Right lobe of liver (tissue), 6 donors: Measurements from ENCODE around the gene TBX1. TPM values are rescaled to one million over a fixed set of nuclear protein-coding genes. Genes with fewer than 3 reads are reported as not detected.
A peak's percentile ranks its signal among the peaks of the same experiment; 100 is the strongest.

Experiments
- ATAC-seq, 4 donors: fragments of 200-7000 bp; cut with Tn5 transposase; one replicate each; pipeline ENCODE4 v1.9.1; 2020; ENCODE audit warnings: mild to moderate bottlenecking in 4 of 4, moderate library complexity in 4 of 4
- DNase-seq, 3 donors: peaks; one replicate each; pipeline ENCODE4 v3.0.0-alpha.2; 2020
- H3K27ac ChIP-seq, 3 donors: fragments of 200-600 bp; one replicate each; pipeline ENCODE4 v1.8.0; 2022
- H3K27me3 ChIP-seq, 2 donors: fragments of 200-600 bp; one replicate each; pipeline ENCODE4 v1.8.0; 2022
- H3K36me3 ChIP-seq, 4 donors: fragments of 200-600 bp; sonication (generic) in 1 of 4; one replicate each; pipeline versions ENCODE4 v1.5.1 to v1.8.0; 2017 to 2022; ENCODE audit warnings: control low read depth in 1 of 4
- H3K4me1 ChIP-seq, 4 donors: fragments of 200-600 bp; sonication (generic) in 1 of 4; one replicate each; pipeline versions ENCODE4 v1.5.1 to v1.8.0; 2017 to 2022; ENCODE audit warnings: control low read depth in 1 of 4
- H3K4me3 ChIP-seq, 3 donors: fragments of 200-600 bp; one replicate each; pipeline ENCODE4 v1.8.0; 2022
- H3K9me3 ChIP-seq, 4 donors: fragments of 200-600 bp; sonication (generic) in 1 of 4; one replicate each; pipeline versions ENCODE4 v1.5.1 to v1.8.0; 2017 to 2022; ENCODE audit warnings: control low read depth in 1 of 4
- POLR2A ChIP-seq: fragments of 450-650 bp; IDR thresholded peaks from one replicate; pipeline ENCODE4 v1.6.1; 2017; ENCODE audit warnings: antibody characterized with exemption, mild to moderate bottlenecking
- WGBS: methylation state at CpG from one replicate; pipeline ENCODE4 v1.1.6; 2018; ENCODE audit warnings: low coverage, low lambda C conversion rate; ENCODE audit not compliant: insufficient coverage; ENCODE audit errors: missing lambda C conversion rate; 5-methylcytosine and 5-hydroxymethylcytosine counted together
- intact Hi-C, 2 donors: fragments of 100-400 bp; cut with DNase I; formaldehyde crosslinking; loops; one replicate each; pipeline versions ENCODE4 v1.11.2 to v1.14.1; 2022
- total RNA-seq, 6 experiments: library from RNA; depleted of rRNA in 2 of 6; stranded (reverse); fragments of >200 nt in 2 of 6; fragmentation: NEBNext Ultra II Directional in 3 of 6; extraction: Animal tissue kit (Norgen Biotek cat#: 25700) in 3 of 6; gene quantifications; one replicate each; pipeline versions ENCODE4 v1.1.0 to v1.2.4, GENCODE V29; 2016 to 2023
- TF ChIP-seq, protein P1 (sequence below), 4 donors: fragments of 200-600 bp in 3 of 4; fragments of 450-650 bp in 1 of 4; IDR thresholded peaks; one replicate each; pipeline versions ENCODE4 v1.5.1 to v1.8.0; 2016 to 2022; ENCODE audit warnings: antibody characterized with exemption in 4 of 4, mild to moderate bottlenecking in 2 of 4
- donor health status: DM: no; HTN: yes; CAD: no.
- donor health status: DM: no; HTN: no; CAD: no.
- donor health status: DM: no; HTN: no; CAD: no.
- donor health status: DM: no; HTN: yes; CAD: no.
- donor health status: DM: no; HTN: yes; CAD: no.

The TBX1 gene
- total RNA-seq, 6 experiments from 2014 or later: 0.24 to 0.37 (median 0.30) TPM; not detected in 2

DNA sequence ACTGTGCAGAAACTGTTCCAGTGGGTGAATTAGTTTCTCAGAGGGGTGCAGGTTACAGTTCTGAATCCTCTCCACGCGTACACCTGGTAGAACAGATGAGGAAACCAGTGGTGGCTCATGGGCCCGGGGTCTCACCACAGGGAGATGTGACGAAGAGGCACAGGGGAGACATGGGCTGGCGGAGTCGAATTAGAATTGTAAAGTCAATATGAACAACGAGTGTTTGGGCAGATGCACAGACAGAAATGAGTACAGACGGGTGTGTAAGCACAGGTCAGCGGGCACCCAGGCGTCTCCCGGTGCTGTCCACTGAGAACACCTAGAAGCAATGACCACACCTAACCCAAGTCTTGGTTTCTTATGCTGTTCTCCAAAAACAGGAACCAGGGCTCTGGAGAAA is 52.3 kb downstream of the TBX1 start:
- TF ChIP-seq, protein P1, sequence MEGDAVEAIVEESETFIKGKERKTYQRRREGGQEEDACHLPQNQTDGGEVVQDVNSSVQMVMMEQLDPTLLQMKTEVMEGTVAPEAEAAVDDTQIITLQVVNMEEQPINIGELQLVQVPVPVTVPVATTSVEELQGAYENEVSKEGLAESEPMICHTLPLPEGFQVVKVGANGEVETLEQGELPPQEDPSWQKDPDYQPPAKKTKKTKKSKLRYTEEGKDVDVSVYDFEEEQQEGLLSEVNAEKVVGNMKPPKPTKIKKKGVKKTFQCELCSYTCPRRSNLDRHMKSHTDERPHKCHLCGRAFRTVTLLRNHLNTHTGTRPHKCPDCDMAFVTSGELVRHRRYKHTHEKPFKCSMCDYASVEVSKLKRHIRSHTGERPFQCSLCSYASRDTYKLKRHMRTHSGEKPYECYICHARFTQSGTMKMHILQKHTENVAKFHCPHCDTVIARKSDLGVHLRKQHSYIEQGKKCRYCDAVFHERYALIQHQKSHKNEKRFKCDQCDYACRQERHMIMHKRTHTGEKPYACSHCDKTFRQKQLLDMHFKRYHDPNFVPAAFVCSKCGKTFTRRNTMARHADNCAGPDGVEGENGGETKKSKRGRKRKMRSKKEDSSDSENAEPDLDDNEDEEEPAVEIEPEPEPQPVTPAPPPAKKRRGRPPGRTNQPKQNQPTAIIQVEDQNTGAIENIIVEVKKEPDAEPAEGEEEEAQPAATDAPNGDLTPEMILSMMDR (IDR thresholded peaks at IDR 0.05): no peak
- TF ChIP-seq POLR2A: no peak
- Histone ChIP-seq H3K9me3 (no peaks in the 10 kb centered on the region), H3K36me3 (no peaks in the 10 kb centered on the region), H3K27me3 (no peaks in the 10 kb centered on the region), H3K4me1 (peaks cover 0 to 5% (median 0%) of the 10 kb centered on the region in 4 donors), H3K4me3 (no peak overlapping the region), H3K27ac (no peak overlapping the region)
- DNase-seq (no peak), ATAC-seq (no peak)
- 94% methylated on average over 10 of the region's 11 CpGs for WGBS
- intact Hi-C loops: no loop called here

- 92% methylated on average over 2 of the region's 5 CpGs for WGBS
- Histone ChIP-seq H3K9me3 (no peaks in the 10 kb centered on the region), H3K4me3 (no peak overlapping the region), H3K4me1 (peaks cover 0 to 2% (median 0%) of the 10 kb centered on the region in 4 donors), H3K27ac (no peak overlapping the region), H3K36me3 (no peaks in the 10 kb centered on the region), H3K27me3 (no peaks in the 10 kb centered on the region)
- ATAC-seq: no peak
- no peak for DNase-seq
- intact Hi-C loops: no loop called here
- TF ChIP-seq POLR2A: no peak
- TF ChIP-seq, protein P1 (IDR thresholded peaks at IDR 0.05): no peak
Measured at GRCh38 chr22:19814428-19814827, 53.9 kb downstream of the TBX1 start.

DNA sequence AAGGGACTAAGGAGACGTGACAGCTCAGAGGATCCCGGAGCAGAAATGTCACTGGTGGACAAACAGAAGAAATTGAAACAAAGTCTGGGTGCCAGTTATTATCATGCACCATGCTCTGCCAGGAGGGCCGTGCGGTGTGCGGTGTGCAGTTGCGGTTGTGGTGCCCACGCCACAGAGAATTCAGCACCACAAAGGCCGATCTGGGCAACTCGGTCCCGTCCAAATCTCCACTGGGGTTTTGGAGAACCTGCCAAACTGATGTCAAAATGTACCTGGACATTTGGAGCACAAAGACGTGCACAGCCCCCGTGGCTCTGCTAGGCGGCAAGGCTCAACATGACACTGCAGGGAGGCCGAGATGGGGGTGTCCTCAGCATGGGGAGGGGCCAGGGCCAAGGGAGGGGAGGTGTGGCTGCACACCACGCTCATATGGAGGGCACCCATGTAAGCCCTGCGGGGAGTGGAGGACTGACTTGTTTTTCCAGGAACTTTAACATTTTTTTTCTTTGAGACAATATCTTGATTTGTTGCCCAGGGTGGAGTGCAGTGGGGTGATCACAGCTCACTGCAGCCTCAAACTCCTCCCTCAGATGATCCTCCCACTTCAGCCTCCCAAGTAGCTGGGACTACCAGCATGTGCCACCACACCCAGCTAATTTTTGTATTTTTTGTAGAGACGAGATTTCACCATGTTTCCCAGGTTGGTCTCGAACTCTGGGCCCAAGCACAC is 54.7 kb downstream of the TBX1 start:
- 94% methylated on average over 10 of the region's 18 CpGs for WGBS
- peak in 1 of 3 donors; percentile 15 for DNase-seq
- Histone ChIP-seq H3K4me1 (no peaks in the 10 kb centered on the region), H3K27me3 (no peaks in the 10 kb centered on the region), H3K36me3 (no peaks in the 10 kb centered on the region), H3K4me3 (no peak overlapping the region), H3K27ac (no peak overlapping the region), H3K9me3 (no peaks in the 10 kb centered on the region)
- no peak for TF ChIP-seq POLR2A
- TF ChIP-seq, protein P1 (IDR thresholded peaks at IDR 0.05): no peak
- ATAC-seq: no peak
- intact Hi-C loops: no loop called here

GRCh38 chr22:19815823-19816290 is 55.3 kb downstream of the TBX1 start:
- Histone ChIP-seq H3K27ac (no peak overlapping the region), H3K27me3 (no peaks in the 10 kb centered on the region), H3K4me1 (no peaks in the 10 kb centered on the region), H3K36me3 (no peaks in the 10 kb centered on the region), H3K4me3 (no peak overlapping the region), H3K9me3 (no peaks in the 10 kb centered on the region)
- no peak for TF ChIP-seq POLR2A
- TF ChIP-seq, protein P1 (IDR thresholded peaks at IDR 0.05): no peak
- 80% methylated on average over 1 of the region's 16 CpGs for WGBS
- no peak for DNase-seq
- ATAC-seq: no peak
- intact Hi-C loops: no loop called here
